BE2C (cell line): ENCODE results near the gene CCDC121.
"Not testable (repeated sequence)": the region's sequence is repeated elsewhere in the genome, so short reads cannot be mapped to it uniquely, and the experiment has no call there.

Experiments
- DNase-seq: peaks from one replicate; pipeline ENCODE4 v3.0.0-alpha.2; 2020
- H3K27me3 ChIP-seq: fragments of 250-450 bp; sonication (Bioruptor Pico); 2 replicates; pipeline ENCODE4 v1.5.1; 2020; ENCODE audit warnings: mild to moderate bottlenecking
- H3K36me3 ChIP-seq: fragments of 250-450 bp; sonication (Bioruptor Pico); 2 replicates; pipeline ENCODE4 v1.5.1; 2020; ENCODE audit warnings: mild to moderate bottlenecking
- H3K4me1 ChIP-seq: fragments of 250-450 bp; sonication (Bioruptor Pico); 2 replicates; pipeline ENCODE4 v1.5.1; 2020
- H3K4me3 ChIP-seq: 2 replicates; pipeline ENCODE4 v1.5.1; 2011; ENCODE audit warnings: low read depth, low read length
- H3K9me3 ChIP-seq: fragments of 250-450 bp; sonication (Bioruptor Pico); 2 replicates; pipeline ENCODE4 v1.5.1; 2020
- TF ChIP-seq, protein P1 (sequence below): IDR thresholded peaks from 2 replicates; pipeline ENCODE4 v1.5.1; 2012; ENCODE audit warnings: mild to moderate bottlenecking, low read depth, low read length

The CCDC121 gene

DNA sequence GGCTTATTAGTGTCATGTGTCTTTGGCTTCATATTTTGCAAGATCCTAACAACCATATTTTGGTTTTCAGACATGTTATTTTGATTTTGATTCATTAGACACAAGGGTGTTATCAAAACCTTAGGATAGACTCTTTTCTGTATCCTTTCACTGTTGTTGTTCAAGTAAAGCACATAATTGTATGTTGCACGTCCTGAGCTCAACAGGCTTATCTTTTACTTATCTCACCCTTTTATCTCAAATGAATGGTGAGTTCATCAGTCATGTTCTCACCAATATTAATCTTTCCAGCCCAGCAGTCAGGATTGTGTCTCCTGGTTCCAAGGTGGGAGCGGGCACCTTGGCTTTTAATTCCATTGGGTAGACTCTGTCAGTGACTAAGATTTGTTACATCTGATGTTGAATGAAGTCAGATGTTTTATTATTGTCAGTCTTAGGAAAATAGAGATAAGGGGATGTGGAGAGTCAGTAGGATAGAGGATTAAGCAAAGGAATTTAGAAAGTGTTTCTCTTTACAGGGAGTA, 12.0 kb upstream of the CCDC121 start:
- no peak for DNase-seq
- TF ChIP-seq, protein P1, sequence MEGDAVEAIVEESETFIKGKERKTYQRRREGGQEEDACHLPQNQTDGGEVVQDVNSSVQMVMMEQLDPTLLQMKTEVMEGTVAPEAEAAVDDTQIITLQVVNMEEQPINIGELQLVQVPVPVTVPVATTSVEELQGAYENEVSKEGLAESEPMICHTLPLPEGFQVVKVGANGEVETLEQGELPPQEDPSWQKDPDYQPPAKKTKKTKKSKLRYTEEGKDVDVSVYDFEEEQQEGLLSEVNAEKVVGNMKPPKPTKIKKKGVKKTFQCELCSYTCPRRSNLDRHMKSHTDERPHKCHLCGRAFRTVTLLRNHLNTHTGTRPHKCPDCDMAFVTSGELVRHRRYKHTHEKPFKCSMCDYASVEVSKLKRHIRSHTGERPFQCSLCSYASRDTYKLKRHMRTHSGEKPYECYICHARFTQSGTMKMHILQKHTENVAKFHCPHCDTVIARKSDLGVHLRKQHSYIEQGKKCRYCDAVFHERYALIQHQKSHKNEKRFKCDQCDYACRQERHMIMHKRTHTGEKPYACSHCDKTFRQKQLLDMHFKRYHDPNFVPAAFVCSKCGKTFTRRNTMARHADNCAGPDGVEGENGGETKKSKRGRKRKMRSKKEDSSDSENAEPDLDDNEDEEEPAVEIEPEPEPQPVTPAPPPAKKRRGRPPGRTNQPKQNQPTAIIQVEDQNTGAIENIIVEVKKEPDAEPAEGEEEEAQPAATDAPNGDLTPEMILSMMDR, result no peak
- Histone ChIP-seq H3K4me1 (no peaks in the 10 kb centered on the region), H3K36me3 (peaks cover 80% of the 10 kb centered on the region), H3K4me3 (no peak overlapping the region), H3K9me3 (no peaks in the 10 kb centered on the region), H3K27me3 (no peaks in the 10 kb centered on the region)

GRCh38 chr2:27638709-27639108, 9.9 kb upstream of the CCDC121 start:
- Histone ChIP-seq H3K36me3 (peaks cover 88% of the 10 kb centered on the region), H3K4me3 (no peak overlapping the region), H3K27me3 (no peaks in the 10 kb centered on the region), H3K9me3 (no peaks in the 10 kb centered on the region), H3K4me1 (no peaks in the 10 kb centered on the region)
- DNase-seq, result no peak
- TF ChIP-seq, protein P1, result no peak

DNA sequence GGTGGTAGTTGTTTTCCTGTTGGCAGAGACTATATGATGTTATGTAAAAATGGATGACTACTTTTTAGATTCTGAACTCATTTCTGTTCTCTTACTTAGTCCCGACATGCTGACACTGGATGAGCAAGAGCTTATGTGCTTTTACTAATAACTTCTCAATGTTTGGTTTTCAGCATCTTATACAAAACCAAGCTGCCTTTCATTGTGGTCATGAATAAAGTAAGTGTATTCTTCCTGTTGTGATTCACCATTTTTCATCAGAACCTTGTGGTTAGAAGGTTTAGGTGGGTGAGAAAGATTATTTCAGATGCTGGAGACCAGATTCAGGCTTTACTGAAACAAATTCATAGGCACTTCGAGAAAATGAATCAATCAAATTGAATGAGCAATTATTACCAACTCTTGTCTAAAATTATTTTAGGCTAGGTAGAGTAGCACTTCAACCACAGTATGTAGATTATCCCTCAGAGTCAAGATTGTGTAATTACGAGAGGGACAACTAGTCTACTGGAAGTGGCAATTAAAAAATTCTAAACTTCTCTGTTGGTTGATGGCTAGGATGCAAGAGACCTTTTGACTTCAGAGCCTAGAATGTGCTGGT, 9.3 kb upstream of the CCDC121 start:
- H3K4me3 ChIP-seq, result no peak overlapping the region
- no peaks in the 10 kb centered on the region for H3K4me1 ChIP-seq
- peaks cover 88% of the 10 kb centered on the region for H3K36me3 ChIP-seq
- DNase-seq, result no peak
- TF ChIP-seq, protein P1, result no peak
- H3K9me3 ChIP-seq, result no peaks in the 10 kb centered on the region
- H3K27me3 ChIP-seq, result no peaks in the 10 kb centered on the region

GRCh38 chr2:27636766-27637165, 8.0 kb upstream of the CCDC121 start:
- TF ChIP-seq, protein P1, result no peak
- H3K4me1 ChIP-seq, result no peaks in the 10 kb centered on the region
- DNase-seq, result no peak
- no peaks in the 10 kb centered on the region for H3K9me3 ChIP-seq
- H3K27me3 ChIP-seq, result no peaks in the 10 kb centered on the region
- H3K4me3 ChIP-seq, result no peak overlapping the region
- peaks cover 83% of the 10 kb centered on the region for H3K36me3 ChIP-seq

DNA sequence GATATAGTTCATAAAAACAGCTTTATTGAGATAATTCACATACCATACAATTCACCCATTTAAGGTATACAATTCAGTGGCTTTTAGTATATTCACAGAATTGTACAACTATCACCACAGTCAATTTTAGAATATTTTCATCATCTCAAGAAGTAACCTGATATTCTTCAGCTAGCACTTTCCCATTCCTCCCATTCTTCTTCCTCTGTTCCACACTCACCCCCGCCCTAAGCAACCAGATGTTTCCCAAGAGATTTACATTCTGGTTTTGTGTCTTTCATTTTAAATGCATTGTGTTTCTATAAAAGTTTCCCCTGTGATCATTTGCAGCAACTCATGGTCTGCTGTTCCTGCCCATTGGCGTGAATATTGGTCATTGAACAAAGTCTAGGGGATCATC, 5.5 kb upstream of the CCDC121 start:
- Histone ChIP-seq H3K36me3 (peaks cover 63% of the 10 kb centered on the region), H3K4me1 (no peaks in the 10 kb centered on the region), H3K27me3 (no peaks in the 10 kb centered on the region), H3K9me3 (no peaks in the 10 kb centered on the region), H3K4me3 (no peak overlapping the region)
- no peak for DNase-seq
- TF ChIP-seq, protein P1, result no peak

DNA sequence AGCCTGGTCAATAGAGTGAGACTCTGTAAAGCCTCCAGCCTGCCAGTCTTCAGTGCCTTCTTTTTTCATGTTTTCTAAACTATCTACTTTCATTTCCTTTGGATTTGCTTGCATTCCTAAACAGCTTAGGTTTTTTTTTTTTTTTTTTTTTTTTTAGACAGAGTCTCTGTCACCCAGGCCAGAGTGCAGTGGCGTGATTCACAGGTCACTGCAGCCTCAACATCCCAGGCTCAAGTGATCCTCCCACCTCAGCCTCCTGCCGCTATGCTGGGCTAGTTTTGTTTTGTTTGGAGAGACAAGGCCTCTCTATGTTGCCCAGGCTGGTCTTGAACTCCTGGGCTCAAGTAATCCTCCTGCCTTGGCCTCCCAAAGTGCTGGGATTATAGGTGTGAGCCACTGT, 1.4 kb upstream of the CCDC121 start:
- not testable (repeated sequence) for DNase-seq, H3K4me3 ChIP-seq, H3K4me1 ChIP-seq, H3K27me3 ChIP-seq, H3K9me3 ChIP-seq
- H3K36me3 ChIP-seq, result peaks cover 30% of the 10 kb centered on the region
